ENCODE data around the gene SUMO1.

DNA sequence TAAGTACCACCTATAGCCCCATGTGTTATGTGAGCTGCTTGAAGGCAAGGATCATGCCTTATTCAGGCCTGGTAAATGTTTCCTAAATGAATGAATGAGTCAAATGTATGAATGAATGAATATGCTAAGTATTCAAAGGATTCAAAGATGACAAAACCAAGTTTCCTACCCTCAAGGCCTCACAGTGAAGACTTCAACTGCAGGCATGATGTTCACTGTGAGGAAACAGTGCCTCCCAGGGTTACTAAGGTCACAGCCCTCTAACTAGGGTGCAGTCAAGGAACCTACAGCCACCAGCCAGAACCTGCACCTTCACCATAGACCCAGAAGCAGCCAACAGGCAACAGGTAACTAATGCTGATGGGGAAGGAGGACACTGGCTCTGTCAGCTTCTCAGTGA, 69.3 kb downstream of the SUMO1 start:
- TF ChIP-seq, protein P1, sequence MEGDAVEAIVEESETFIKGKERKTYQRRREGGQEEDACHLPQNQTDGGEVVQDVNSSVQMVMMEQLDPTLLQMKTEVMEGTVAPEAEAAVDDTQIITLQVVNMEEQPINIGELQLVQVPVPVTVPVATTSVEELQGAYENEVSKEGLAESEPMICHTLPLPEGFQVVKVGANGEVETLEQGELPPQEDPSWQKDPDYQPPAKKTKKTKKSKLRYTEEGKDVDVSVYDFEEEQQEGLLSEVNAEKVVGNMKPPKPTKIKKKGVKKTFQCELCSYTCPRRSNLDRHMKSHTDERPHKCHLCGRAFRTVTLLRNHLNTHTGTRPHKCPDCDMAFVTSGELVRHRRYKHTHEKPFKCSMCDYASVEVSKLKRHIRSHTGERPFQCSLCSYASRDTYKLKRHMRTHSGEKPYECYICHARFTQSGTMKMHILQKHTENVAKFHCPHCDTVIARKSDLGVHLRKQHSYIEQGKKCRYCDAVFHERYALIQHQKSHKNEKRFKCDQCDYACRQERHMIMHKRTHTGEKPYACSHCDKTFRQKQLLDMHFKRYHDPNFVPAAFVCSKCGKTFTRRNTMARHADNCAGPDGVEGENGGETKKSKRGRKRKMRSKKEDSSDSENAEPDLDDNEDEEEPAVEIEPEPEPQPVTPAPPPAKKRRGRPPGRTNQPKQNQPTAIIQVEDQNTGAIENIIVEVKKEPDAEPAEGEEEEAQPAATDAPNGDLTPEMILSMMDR (conservative IDR thresholded peaks at IDR 0.05 in 1 of 2, IDR thresholded peaks at IDR 0.05 in 1 of 2; ENCODE audit: extremely low read depth in 1 of 2, insufficient read depth in 1 of 2, low read depth in 1 of 2, low read length in 2 of 2), result no peak
- no peak for TF ChIP-seq EZH2 (IDR thresholded peaks at IDR 0.05; ENCODE audit: borderline replicate concordance, low read length)

All from mammary epithelial cell (primary cell).